Measurements from ENCODE around the gene SPAAR. TPM values are rescaled to one million over a fixed set of nuclear protein-coding genes. Genes with fewer than 3 reads are reported as not detected.
A peak's percentile ranks its signal among the peaks of the same experiment; 100 is the strongest.

Gene SPAAR
- polyA plus RNA-seq, 1 donor (not counting 4 experiments of a cell fraction or from before 2014, with no cell fraction given) = not detected

- H3K4me3 ChIP-seq (ENCODE audit: control insufficient read depth in 2 of 3, extremely low read depth in 1 of 3, insufficient read depth in 2 of 3, low read depth in 1 of 3, low read length in 3 of 3) = no peak overlapping the region
- no peaks in the 10 kb centered on the region for H3K36me3 ChIP-seq (ENCODE audit: control insufficient read depth in 2 of 2, extremely low read depth in 1 of 2, insufficient read depth in 2 of 2, low read length in 2 of 2)
- no peak overlapping the region for H3K4me2 ChIP-seq (ENCODE audit: control insufficient read depth, extremely low read depth, insufficient read depth, low read depth, low read length)
- FAIRE-seq (no peak), DNase-seq (ENCODE audit: low read depth, low spot score) (no peak)
- H3K4me1 ChIP-seq (ENCODE audit: control insufficient read depth, extremely low read depth, insufficient read depth, low read length) = peaks cover 40% of the 10 kb centered on the region
- H4K20me1 ChIP-seq (ENCODE audit: control insufficient read depth, extremely low read depth, insufficient read depth, low read length) = no peaks in the 10 kb centered on the region
- H3K9me1 ChIP-seq (ENCODE audit: control insufficient read depth, extremely low read depth, insufficient read depth, low read length) = no peaks in the 10 kb centered on the region
- H3K27me3 ChIP-seq (ENCODE audit: control insufficient read depth, extremely low read depth, insufficient read depth, low read length) = no peaks in the 10 kb centered on the region
- H3K79me2 ChIP-seq (ENCODE audit: control insufficient read depth, insufficient read depth, low read length) = no peaks in the 10 kb centered on the region
- TF ChIP-seq EZH2 (IDR thresholded peaks at IDR 0.05; ENCODE audit: low read length) (no peak), CTCF (optimal IDR thresholded peaks at IDR 0.05 in 1 of 3, IDR thresholded peaks at IDR 0.05 in 1 of 3, conservative IDR thresholded peaks at IDR 0.05 in 1 of 3; ENCODE audit: extremely low read depth in 1 of 3, insufficient read depth in 2 of 3, low read length in 3 of 3) (no peak)
- dilution Hi-C loops (cut with MboI; ENCODE audit: extremely low pct_ligation_motif_present, low sequenced_read_pairs) = no loop called here
- no peak overlapping the region for H3K9ac ChIP-seq (ENCODE audit: control insufficient read depth, extremely low read depth, insufficient read depth, low read length)
- no peak overlapping the region for H3K27ac ChIP-seq (ENCODE audit: control insufficient read depth, insufficient read depth, low read length)
- H2AFZ ChIP-seq (ENCODE audit: control insufficient read depth, low read length) = no peak overlapping the region
- no peaks in the 10 kb centered on the region for H3K9me3 ChIP-seq (ENCODE audit: control insufficient read depth, low read depth, low read length)
Measured at GRCh38 chr9:35909687-35910612, 660 bp downstream of the SPAAR start.

DNA sequence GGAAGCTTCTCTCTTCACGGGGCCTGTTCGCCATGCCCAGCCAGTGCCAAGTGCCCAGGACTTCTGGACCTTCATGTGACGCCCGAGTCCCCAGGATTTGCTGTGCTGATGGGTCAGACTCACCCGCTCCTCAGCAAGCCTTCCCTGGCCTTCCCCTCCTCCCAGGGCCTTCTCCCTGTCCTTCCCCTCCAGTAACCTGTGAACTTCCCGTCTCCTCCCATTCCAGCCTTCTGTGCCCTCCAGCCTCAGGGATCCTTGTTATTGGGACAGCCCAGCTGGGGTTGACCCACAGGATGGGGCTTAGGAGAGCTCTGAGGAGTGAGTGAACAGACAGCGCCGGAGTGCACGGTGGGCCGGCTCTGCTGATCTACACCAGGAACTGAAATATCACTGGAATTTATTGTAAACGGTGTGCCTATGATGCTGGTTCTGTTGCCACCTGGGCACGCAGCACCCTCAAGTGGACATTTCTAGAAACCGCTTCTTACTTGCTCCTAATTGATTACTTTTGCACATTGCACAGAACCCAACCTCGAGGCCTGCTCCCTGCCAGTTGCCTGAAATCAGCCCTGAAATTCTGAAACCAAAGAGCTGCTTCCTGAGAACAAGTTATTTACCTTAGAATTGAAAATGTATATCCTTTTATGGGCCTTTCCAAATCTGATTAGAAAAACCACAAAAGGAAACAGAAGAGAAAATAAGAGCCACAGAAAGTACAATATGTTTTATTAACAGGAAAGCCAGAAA, 1.5 kb downstream of the SPAAR start:
- no peaks in the 10 kb centered on the region for H3K36me3 ChIP-seq (ENCODE audit: control insufficient read depth in 2 of 2, extremely low read depth in 1 of 2, insufficient read depth in 2 of 2, low read length in 2 of 2)
- no peak overlapping the region for H3K4me2 ChIP-seq (ENCODE audit: control insufficient read depth, extremely low read depth, insufficient read depth, low read depth, low read length)
- no peaks in the 10 kb centered on the region for H3K27me3 ChIP-seq (ENCODE audit: control insufficient read depth, extremely low read depth, insufficient read depth, low read length)
- no peaks in the 10 kb centered on the region for H4K20me1 ChIP-seq (ENCODE audit: control insufficient read depth, extremely low read depth, insufficient read depth, low read length)
- H2AFZ ChIP-seq (ENCODE audit: control insufficient read depth, low read length) = no peak overlapping the region
- H3K4me1 ChIP-seq (ENCODE audit: control insufficient read depth, extremely low read depth, insufficient read depth, low read length) = peaks cover 35% of the 10 kb centered on the region
- no peaks in the 10 kb centered on the region for H3K79me2 ChIP-seq (ENCODE audit: control insufficient read depth, insufficient read depth, low read length)
- FAIRE-seq (no peak), DNase-seq (ENCODE audit: low read depth, low spot score) (no peak)
- no peak overlapping the region for H3K4me3 ChIP-seq (ENCODE audit: control insufficient read depth in 2 of 3, extremely low read depth in 1 of 3, insufficient read depth in 2 of 3, low read depth in 1 of 3, low read length in 3 of 3)
- no peaks in the 10 kb centered on the region for H3K9me1 ChIP-seq (ENCODE audit: control insufficient read depth, extremely low read depth, insufficient read depth, low read length)
- H3K9ac ChIP-seq (ENCODE audit: control insufficient read depth, extremely low read depth, insufficient read depth, low read length) = no peak overlapping the region
- TF ChIP-seq CTCF (optimal IDR thresholded peaks at IDR 0.05 in 1 of 3, IDR thresholded peaks at IDR 0.05 in 1 of 3, conservative IDR thresholded peaks at IDR 0.05 in 1 of 3; ENCODE audit: extremely low read depth in 1 of 3, insufficient read depth in 2 of 3, low read length in 3 of 3) = peak; percentile 70 to 87 (median 74)
- TF ChIP-seq EZH2 (IDR thresholded peaks at IDR 0.05; ENCODE audit: low read length) = no peak
- no peaks in the 10 kb centered on the region for H3K9me3 ChIP-seq (ENCODE audit: control insufficient read depth, low read depth, low read length)
- dilution Hi-C loops (cut with MboI; ENCODE audit: extremely low pct_ligation_motif_present, low sequenced_read_pairs) = no loop called here
- H3K27ac ChIP-seq (ENCODE audit: control insufficient read depth, insufficient read depth, low read length) = no peak overlapping the region
